Hepatocyte (in vitro differentiated cells): Measurements from ENCODE around the gene MCF2L.

Source experiments
- CTCF ChIP-seq: fragments of 200-600 bp; sonication (generic); IDR thresholded peaks from 2 replicates; pipeline ENCODE4 v1.5.1; 2016; ENCODE audit warnings: antibody characterized with exemption, mild to moderate bottlenecking; ENCODE audit not compliant: poor library complexity
- EZH2 ChIP-seq: fragments of 200-600 bp; sonication (generic); IDR thresholded peaks from 2 replicates; pipeline ENCODE4 v1.6.1; 2016; ENCODE audit warnings: antibody characterized with exemption, mild to moderate bottlenecking, borderline replicate concordance
- EZH2phosphoT487 ChIP-seq: fragments of 200-600 bp; sonication (generic); IDR thresholded peaks from one replicate; pipeline ENCODE4 v1.6.1; 2018; ENCODE audit warnings: antibody characterized with exemption, mild to moderate bottlenecking, low read depth, moderate library complexity; ENCODE audit not compliant: unreplicated experiment, severe bottlenecking

GRCh38 chr13:112942689-112943308 lies 26.2 kb upstream of the MCF2L start:
- TF ChIP-seq CTCF = peak; percentile 99
- no peak for TF ChIP-seq EZH2
- no peak for TF ChIP-seq EZH2phosphoT487
